OCI-LY1 (cell line): ENCODE results near the gene PXN.

Experiments
- EZH2 ChIP-seq: fragments of 200-600 bp; sonication (generic), shearing (Covaris generic); IDR thresholded peaks from 2 replicates; pipeline ENCODE4 v1.8.0; 2017; ENCODE audit warnings: borderline replicate concordance, mixed run types, mild to moderate bottlenecking, antibody characterized with exemption, low read length, moderate library complexity, mixed read lengths
- TF ChIP-seq, protein P1 (sequence below): fragments of 200-600 bp; sonication (generic), shearing (Covaris generic); IDR thresholded peaks from 2 replicates; pipeline ENCODE4 v1.5.1; 2017; ENCODE audit warnings: mild to moderate bottlenecking, antibody characterized with exemption, low read length, moderate library complexity, mixed read lengths

DNA sequence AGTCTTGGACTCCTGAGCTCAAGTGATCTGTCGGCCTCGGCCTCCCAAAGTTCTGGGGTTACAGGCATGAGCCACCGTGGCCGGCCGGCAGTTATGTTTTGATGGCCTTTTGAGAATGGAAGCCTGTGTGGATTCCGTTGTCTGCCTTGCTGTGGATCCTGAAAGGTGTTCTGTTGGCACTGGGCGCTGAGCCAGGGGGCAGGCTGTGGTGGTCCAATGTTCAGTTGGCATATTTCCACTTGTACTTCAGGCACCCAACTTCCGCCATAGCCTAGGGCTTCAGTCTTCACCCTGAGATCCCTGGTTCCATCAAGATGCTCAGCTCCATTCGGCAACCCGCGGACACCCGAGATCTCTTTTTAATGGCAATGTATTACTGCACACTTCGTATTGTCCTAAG, 58.3 kb downstream of the PXN start:
- TF ChIP-seq EZH2: no peak
- TF ChIP-seq, protein P1, sequence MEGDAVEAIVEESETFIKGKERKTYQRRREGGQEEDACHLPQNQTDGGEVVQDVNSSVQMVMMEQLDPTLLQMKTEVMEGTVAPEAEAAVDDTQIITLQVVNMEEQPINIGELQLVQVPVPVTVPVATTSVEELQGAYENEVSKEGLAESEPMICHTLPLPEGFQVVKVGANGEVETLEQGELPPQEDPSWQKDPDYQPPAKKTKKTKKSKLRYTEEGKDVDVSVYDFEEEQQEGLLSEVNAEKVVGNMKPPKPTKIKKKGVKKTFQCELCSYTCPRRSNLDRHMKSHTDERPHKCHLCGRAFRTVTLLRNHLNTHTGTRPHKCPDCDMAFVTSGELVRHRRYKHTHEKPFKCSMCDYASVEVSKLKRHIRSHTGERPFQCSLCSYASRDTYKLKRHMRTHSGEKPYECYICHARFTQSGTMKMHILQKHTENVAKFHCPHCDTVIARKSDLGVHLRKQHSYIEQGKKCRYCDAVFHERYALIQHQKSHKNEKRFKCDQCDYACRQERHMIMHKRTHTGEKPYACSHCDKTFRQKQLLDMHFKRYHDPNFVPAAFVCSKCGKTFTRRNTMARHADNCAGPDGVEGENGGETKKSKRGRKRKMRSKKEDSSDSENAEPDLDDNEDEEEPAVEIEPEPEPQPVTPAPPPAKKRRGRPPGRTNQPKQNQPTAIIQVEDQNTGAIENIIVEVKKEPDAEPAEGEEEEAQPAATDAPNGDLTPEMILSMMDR: no peak
